Fibroblast of villous mesenchyme (primary cell): ENCODE measurements around the gene CNPPD1. TPM values are rescaled to one million over a fixed set of nuclear protein-coding genes. Genes with fewer than 3 reads are reported as not detected.

Experiments used
- DNase-seq: peaks from one replicate; pipeline ENCODE4 v3.0.0-alpha.2; 2010; ENCODE audit warnings: low read depth
- H3K4me3 ChIP-seq: 2 replicates; pipeline ENCODE4 v1.5.1; 2011; ENCODE audit warnings: low read depth, mild to moderate bottlenecking, low read length
- CTCF ChIP-seq: IDR thresholded peaks from 2 replicates; pipeline ENCODE4 v1.5.1; 2012; ENCODE audit warnings: low read depth, mild to moderate bottlenecking, low read length; ENCODE audit not compliant: insufficient read depth
- total RNA-seq: library from RNA; depleted of rRNA; stranded (reverse); fragments of >200 nt; gene quantifications from 2 replicates; pipeline ENCODE4 v1.2.3, GENCODE V29; 2012

CNPPD1 gene
- total RNA-seq, 1 donor, result 17.7 TPM

- DNase-seq, result peak; percentile 28
- H3K4me3 ChIP-seq, result peak overlapping the region; percentile 83
- TF ChIP-seq CTCF, result no peak
These were observed 552 bp downstream of the CNPPD1 start for GRCh38 chr2:219175928-219176817.

- H3K4me3 ChIP-seq, result no peak overlapping the region
- no peak for TF ChIP-seq CTCF
These were observed 1.2 kb downstream of the CNPPD1 start for GRCh38 chr2:219175486-219175885.

GRCh38 chr2:219174801-219175200 lies 1.9 kb downstream of the CNPPD1 start:
- no peak for DNase-seq
- H3K4me3 ChIP-seq, result no peak overlapping the region
- TF ChIP-seq CTCF, result no peak

More at GRCh38 chr2:219175486-219175885, 1.2 kb downstream of the CNPPD1 start:
- no peak for DNase-seq

- DNase-seq, result no peak
- TF ChIP-seq CTCF, result no peak
- no peak overlapping the region for H3K4me3 ChIP-seq
These were observed 2.6 kb downstream of the CNPPD1 start for GRCh38 chr2:219174146-219174545.

- no peak for DNase-seq
- no peak for TF ChIP-seq CTCF
- no peak overlapping the region for H3K4me3 ChIP-seq
These were observed 3.5 kb downstream of the CNPPD1 start for GRCh38 chr2:219173176-219173575.

GRCh38 chr2:219172231-219173154 lies 4.2 kb downstream of the CNPPD1 start:
- no peak for DNase-seq
- no peak for TF ChIP-seq CTCF
- H3K4me3 ChIP-seq, result no peak overlapping the region
